ENCODE results near the gene GRM4.

GRM4 gene

DNA sequence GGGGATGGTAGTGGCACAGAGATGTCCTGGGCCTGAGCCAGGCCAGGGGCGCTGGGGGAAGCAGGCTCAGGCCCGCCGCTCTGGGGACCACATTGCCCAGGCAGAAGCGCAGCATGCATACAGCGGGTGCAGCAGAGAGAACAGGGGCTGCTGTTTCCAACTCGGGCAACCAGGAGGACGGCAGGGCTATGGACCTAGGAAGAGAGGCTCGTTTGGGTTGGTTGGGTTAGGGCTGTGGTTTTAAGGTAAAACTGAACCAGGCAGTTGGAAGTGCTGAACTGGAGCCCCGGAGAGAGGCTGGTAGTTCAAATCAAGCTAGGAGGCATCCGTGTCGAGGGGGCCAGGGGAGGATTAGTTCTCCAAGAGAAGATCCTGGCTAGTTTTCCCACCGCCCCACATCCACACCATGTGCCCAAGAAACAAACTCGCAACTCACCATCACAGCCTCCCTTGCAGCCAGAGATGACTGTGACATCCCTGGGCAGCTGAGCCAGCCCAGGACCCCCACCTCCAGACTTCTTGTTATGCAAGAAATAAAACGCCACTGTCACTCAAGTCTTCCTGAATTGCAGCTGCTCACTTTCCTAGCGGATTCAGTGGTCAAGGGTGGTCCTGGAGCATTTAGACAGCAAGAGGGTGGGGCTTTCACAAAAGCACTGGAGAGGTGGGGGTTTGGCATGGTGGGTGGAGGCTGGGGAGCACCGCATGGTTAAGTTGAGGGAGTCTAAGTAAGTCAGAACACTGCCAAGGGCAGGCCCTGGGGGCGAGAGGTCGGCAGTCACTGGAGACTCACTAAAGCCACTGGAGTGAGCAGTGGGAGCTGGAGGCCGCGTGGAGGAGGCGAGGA, 161.2 kb downstream of the GRM4 start:
- peaks cover 0 to 11% (median 8%) of the 10 kb centered on the region in 5 donors for H3K4me1 ChIP-seq (ENCODE audit: control insufficient read depth in 5 of 5, insufficient read depth in 5 of 5, low read length in 5 of 5)

DNA sequence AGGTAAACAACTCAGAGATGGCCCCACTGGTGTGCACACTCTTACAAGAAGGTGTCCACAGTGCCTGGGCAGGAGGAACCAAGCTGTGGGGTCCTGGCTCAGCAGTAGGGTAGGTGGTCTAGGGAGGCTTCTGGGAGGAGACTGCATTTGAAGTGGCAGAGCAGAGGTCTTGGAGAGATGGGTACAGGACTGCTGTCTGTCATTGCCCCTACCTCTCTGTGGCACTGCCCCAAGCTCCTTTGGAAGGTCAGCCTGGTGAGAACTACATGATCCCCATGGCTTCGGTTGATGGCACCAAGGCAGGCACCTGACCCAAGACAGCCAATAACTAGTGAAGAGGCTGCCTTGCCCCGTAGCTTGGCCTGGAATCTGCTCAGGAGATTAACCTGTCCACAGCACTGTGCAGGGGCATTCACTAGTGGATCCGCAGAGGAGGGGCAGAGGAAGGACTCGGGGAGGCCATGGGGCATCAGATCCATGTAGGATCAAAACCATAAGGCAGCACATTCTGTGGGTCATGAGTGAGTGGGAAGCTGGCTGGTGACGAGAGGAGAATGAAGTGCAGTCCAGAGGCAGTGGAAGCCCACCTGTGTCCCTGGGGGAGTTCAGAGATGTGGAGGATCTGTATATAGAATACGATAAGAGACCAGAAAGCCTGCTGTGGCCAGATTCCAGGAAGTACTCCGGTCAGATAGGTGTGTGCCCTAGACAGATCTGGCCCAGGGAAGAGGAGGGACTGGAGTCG, 162.0 kb downstream of the GRM4 start:
- no peaks in the 10 kb centered on the region for H3K36me3 ChIP-seq (ENCODE audit: control insufficient read depth in 5 of 5, insufficient read depth in 5 of 5, low read length in 5 of 5)
- H3K4me3 ChIP-seq (ENCODE audit: low read depth in 1 of 5, low read length in 5 of 5), result no peak overlapping the region
- no peak overlapping the region for H3K27ac ChIP-seq (ENCODE audit: low read depth, low read length)
- peaks cover 0 to 21% (median 6%) of the 10 kb centered on the region in 5 donors for H3K27me3 ChIP-seq (ENCODE audit: control insufficient read depth in 5 of 5, insufficient read depth in 4 of 5, low read length in 5 of 5)
- no peak overlapping the region for H3K9ac ChIP-seq (ENCODE audit: low read length in 5 of 5)
- no peaks in the 10 kb centered on the region for H3K9me3 ChIP-seq (ENCODE audit: control insufficient read depth in 5 of 5, low read length in 5 of 5)
- H3K4me1 ChIP-seq (ENCODE audit: control insufficient read depth in 5 of 5, insufficient read depth in 5 of 5, low read length in 5 of 5), result peaks cover 0 to 11% (median 8%) of the 10 kb centered on the region in 5 donors

More for the DNA sequence above, 161.2 kb downstream of the GRM4 start:
- no peaks in the 10 kb centered on the region for H3K9me3 ChIP-seq (ENCODE audit: control insufficient read depth in 5 of 5, low read length in 5 of 5)
- H3K27ac ChIP-seq (ENCODE audit: low read depth, low read length), result no peak overlapping the region
- no peaks in the 10 kb centered on the region for H3K36me3 ChIP-seq (ENCODE audit: control insufficient read depth in 5 of 5, insufficient read depth in 5 of 5, low read length in 5 of 5)
- H3K9ac ChIP-seq (ENCODE audit: low read length in 5 of 5), result no peak overlapping the region
- no peak overlapping the region for H3K4me3 ChIP-seq (ENCODE audit: low read depth in 1 of 5, low read length in 5 of 5)
- H3K27me3 ChIP-seq (ENCODE audit: control insufficient read depth in 5 of 5, insufficient read depth in 4 of 5, low read length in 5 of 5), result peaks cover 0 to 21% (median 6%) of the 10 kb centered on the region in 5 donors

DNA sequence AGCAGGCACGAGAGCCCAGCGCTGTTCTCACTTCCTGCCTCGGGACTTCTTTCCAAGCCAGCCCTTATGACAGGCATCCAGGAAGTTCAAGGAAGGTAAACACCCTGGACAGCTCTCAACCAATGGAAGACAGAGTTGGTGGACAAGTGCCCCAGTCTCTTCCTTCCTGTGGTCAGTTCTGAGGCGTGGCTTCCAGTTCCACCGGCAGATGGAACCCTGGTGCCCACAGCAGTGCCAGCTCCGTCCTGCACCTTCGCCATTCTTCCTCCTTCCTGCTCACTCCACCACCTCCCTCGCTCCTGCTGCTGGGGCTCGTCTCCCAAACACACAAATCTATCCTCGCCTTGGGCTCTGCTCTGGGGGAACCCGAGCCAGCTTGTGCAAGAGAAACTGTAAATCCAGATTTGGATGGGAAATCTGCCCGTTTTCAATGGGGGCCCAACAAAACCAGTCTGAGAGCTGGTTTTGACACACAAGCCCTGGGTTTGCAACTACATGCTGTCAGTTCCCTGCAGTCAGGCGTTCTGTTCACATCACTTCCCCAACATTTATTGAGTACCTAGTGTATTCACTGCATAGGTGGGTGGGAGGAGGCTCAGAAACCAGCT, 162.7 kb downstream of the GRM4 start:
- Histone ChIP-seq H3K9ac (ENCODE audit: low read length in 5 of 5) (no peak overlapping the region), H3K4me1 (ENCODE audit: control insufficient read depth in 5 of 5, insufficient read depth in 5 of 5, low read length in 5 of 5) (peaks cover 0 to 11% (median 8%) of the 10 kb centered on the region in 5 donors)

DNA sequence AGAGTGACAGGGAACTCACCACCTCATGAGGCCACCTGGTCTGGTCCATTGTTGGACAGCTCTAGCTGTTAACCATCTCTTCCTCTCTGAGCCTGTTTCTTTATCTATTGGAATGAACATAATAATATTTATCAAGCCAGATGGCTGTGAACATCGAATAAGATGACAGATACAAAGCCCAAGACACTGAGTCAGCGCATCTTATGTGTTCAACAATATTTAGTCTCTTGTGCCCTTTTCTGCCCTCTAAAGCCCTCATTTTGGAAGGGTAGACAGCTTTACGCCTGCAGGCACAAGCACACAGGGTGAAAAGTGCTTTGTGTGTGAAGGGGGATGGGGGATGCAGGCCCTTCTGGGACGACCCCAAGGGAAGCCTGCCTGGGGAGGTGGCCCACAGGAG, 164.0 kb downstream of the GRM4 start:
- Histone ChIP-seq H3K36me3 (ENCODE audit: control insufficient read depth in 5 of 5, insufficient read depth in 5 of 5, low read length in 5 of 5) (no peaks in the 10 kb centered on the region), H3K27me3 (ENCODE audit: control insufficient read depth in 5 of 5, insufficient read depth in 4 of 5, low read length in 5 of 5) (peaks cover 4 to 26% (median 15%) of the 10 kb centered on the region in 5 donors), H3K4me1 (ENCODE audit: control insufficient read depth in 5 of 5, insufficient read depth in 5 of 5, low read length in 5 of 5) (peaks cover 0 to 11% (median 8%) of the 10 kb centered on the region in 5 donors), H3K9me3 (ENCODE audit: control insufficient read depth in 5 of 5, low read length in 5 of 5) (no peaks in the 10 kb centered on the region), H3K9ac (ENCODE audit: low read length in 5 of 5) (no peak overlapping the region), H3K27ac (ENCODE audit: low read depth, low read length) (no peak overlapping the region), H3K4me3 (ENCODE audit: low read depth in 1 of 5, low read length in 5 of 5) (no peak overlapping the region)

More for the DNA sequence above, 162.7 kb downstream of the GRM4 start:
- Histone ChIP-seq H3K27me3 (ENCODE audit: control insufficient read depth in 5 of 5, insufficient read depth in 4 of 5, low read length in 5 of 5) (peaks cover under 1 to 20% (median 3%) of the 10 kb centered on the region in 5 donors), H3K4me3 (ENCODE audit: low read depth in 1 of 5, low read length in 5 of 5) (peak overlapping the region in 4 of 5 donors; percentile 26 to 54 (median 37)), H3K36me3 (ENCODE audit: control insufficient read depth in 5 of 5, insufficient read depth in 5 of 5, low read length in 5 of 5) (no peaks in the 10 kb centered on the region), H3K9me3 (ENCODE audit: control insufficient read depth in 5 of 5, low read length in 5 of 5) (no peaks in the 10 kb centered on the region), H3K27ac (ENCODE audit: low read depth, low read length) (no peak overlapping the region)

DNA sequence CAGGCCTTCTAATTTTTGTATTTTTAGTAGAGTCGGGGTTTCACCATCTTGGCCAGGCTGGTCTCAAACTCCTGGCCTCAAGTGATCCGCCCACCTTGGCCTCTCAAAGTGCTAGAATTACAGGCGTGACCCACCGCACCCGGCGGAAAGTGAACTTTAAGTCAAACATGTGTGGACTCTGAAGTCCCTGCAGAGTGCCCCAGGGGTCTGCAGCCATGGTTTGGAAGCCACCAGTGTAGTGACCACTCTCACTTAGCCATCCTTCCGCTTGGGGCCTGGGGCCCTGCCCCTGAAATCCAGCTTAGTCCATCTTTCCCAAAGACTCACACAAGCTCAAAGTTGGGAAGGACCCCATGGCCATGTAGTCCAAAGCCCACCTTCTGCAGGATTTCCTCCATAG, 164.5 kb downstream of the GRM4 start:
- Histone ChIP-seq H3K27ac (ENCODE audit: low read depth, low read length) (no peak overlapping the region), H3K9me3 (ENCODE audit: control insufficient read depth in 5 of 5, low read length in 5 of 5) (no peaks in the 10 kb centered on the region), H3K4me1 (ENCODE audit: control insufficient read depth in 5 of 5, insufficient read depth in 5 of 5, low read length in 5 of 5) (peaks cover 0 to 11% (median 8%) of the 10 kb centered on the region in 5 donors), H3K4me3 (ENCODE audit: low read depth in 1 of 5, low read length in 5 of 5) (no peak overlapping the region), H3K9ac (ENCODE audit: low read length in 5 of 5) (no peak overlapping the region), H3K36me3 (ENCODE audit: control insufficient read depth in 5 of 5, insufficient read depth in 5 of 5, low read length in 5 of 5) (no peaks in the 10 kb centered on the region), H3K27me3 (ENCODE audit: control insufficient read depth in 5 of 5, insufficient read depth in 4 of 5, low read length in 5 of 5) (peaks cover 5 to 30% (median 20%) of the 10 kb centered on the region in 5 donors)

- Histone ChIP-seq H3K9ac (ENCODE audit: low read length in 5 of 5) (no peak overlapping the region), H3K27ac (ENCODE audit: low read depth, low read length) (no peak overlapping the region), H3K4me1 (ENCODE audit: control insufficient read depth in 5 of 5, insufficient read depth in 5 of 5, low read length in 5 of 5) (peaks cover 0 to 11% (median 8%) of the 10 kb centered on the region in 5 donors), H3K9me3 (ENCODE audit: control insufficient read depth in 5 of 5, low read length in 5 of 5) (no peaks in the 10 kb centered on the region), H3K36me3 (ENCODE audit: control insufficient read depth in 5 of 5, insufficient read depth in 5 of 5, low read length in 5 of 5) (no peaks in the 10 kb centered on the region), H3K4me3 (ENCODE audit: low read depth in 1 of 5, low read length in 5 of 5) (no peak overlapping the region), H3K27me3 (ENCODE audit: control insufficient read depth in 5 of 5, insufficient read depth in 4 of 5, low read length in 5 of 5) (peaks cover 10 to 34% (median 27%) of the 10 kb centered on the region in 5 donors)
Observed at GRCh38 chr6:33980176-33981175, 165.4 kb downstream of the GRM4 start.

DNA sequence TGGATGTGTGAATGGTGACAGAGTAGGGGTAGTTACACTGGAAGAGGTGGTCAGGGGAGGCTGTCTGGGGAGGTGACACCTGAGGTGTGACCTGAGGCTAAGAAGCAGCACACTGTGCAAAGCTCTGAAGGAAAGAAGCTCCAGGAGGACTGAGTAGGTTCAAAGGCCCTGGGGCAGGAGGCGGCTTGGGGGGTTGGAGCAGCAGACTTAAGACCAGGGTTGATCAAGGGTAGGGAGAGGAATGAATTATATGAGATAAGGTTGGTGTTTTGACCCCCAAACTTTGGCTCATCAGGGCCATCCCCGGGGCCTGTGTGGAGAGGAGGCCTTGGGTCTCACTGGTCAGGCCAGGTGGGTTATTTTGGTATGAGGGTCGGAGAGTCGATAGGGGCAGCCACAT, 166.1 kb downstream of the GRM4 start:
- H3K9ac ChIP-seq (ENCODE audit: low read length in 5 of 5), result no peak overlapping the region
- H3K27ac ChIP-seq (ENCODE audit: low read depth, low read length), result no peak overlapping the region
- H3K27me3 ChIP-seq (ENCODE audit: control insufficient read depth in 5 of 5, insufficient read depth in 4 of 5, low read length in 5 of 5), result peaks cover 11 to 28% (median 25%) of the 10 kb centered on the region in 5 donors
- peaks cover 0 to 11% (median 8%) of the 10 kb centered on the region in 5 donors for H3K4me1 ChIP-seq (ENCODE audit: control insufficient read depth in 5 of 5, insufficient read depth in 5 of 5, low read length in 5 of 5)
- no peaks in the 10 kb centered on the region for H3K36me3 ChIP-seq (ENCODE audit: control insufficient read depth in 5 of 5, insufficient read depth in 5 of 5, low read length in 5 of 5)
- no peaks in the 10 kb centered on the region for H3K9me3 ChIP-seq (ENCODE audit: control insufficient read depth in 5 of 5, low read length in 5 of 5)
- H3K4me3 ChIP-seq (ENCODE audit: low read depth in 1 of 5, low read length in 5 of 5), result no peak overlapping the region

DNA sequence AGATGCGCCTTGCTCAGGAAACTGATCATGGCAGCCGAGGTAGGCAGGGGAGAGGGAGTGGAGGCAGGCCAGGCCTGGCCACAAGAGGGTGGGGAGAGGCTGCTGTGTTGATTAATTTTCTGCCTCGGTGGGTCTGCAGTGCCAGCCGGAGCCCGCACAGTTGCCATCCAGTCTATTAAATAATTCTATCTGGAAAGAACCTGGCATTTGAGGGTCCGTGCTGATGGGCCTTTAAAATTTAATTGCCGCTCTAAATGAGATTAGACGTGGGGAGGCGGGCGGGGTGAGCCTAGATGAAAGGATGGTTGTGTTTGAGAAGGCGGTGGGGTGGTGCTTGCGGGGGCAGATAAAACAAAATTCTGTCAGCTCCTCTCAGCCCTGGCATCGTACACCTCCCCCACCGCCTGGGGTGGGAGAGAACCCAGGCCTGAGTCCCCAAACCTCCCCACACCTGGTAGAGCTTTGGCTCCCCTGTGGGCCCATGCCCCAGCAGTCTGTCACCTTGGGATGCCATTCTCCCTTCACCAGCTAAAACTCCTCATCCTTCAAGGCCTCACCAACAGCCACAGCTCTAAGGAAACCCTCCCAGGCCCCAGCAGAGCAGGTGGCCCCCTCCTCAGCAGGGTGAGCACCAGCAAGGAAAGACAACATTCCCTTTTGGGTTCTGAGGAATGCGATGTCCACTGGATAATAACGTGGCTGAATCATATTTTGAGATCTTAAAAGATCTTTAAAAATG, 167.3 kb downstream of the GRM4 start:
- Histone ChIP-seq H3K9me3 (ENCODE audit: control insufficient read depth in 5 of 5, low read length in 5 of 5) (no peaks in the 10 kb centered on the region), H3K4me1 (ENCODE audit: control insufficient read depth in 5 of 5, insufficient read depth in 5 of 5, low read length in 5 of 5) (peaks cover 0 to 11% (median 8%) of the 10 kb centered on the region in 5 donors)

More for the DNA sequence above, 167.3 kb downstream of the GRM4 start:
- Histone ChIP-seq H3K36me3 (ENCODE audit: control insufficient read depth in 5 of 5, insufficient read depth in 5 of 5, low read length in 5 of 5) (no peaks in the 10 kb centered on the region), H3K4me3 (ENCODE audit: low read depth in 1 of 5, low read length in 5 of 5) (no peak overlapping the region), H3K9ac (ENCODE audit: low read length in 5 of 5) (no peak overlapping the region), H3K27me3 (ENCODE audit: control insufficient read depth in 5 of 5, insufficient read depth in 4 of 5, low read length in 5 of 5) (peaks cover 15 to 28% (median 18%) of the 10 kb centered on the region in 5 donors), H3K27ac (ENCODE audit: low read depth, low read length) (no peak overlapping the region)
